ENCODE data around the gene FZD4.

The FZD4 gene

GRCh38 chr11:86906198-86906597, 49.0 kb downstream of the FZD4 start:
- DNase-seq (ENCODE audit: low spot score): no peak

- DNase-seq (ENCODE audit: low spot score): no peak
Observed at GRCh38 chr11:86905252-86905651, 49.9 kb downstream of the FZD4 start.

GRCh38 chr11:86904001-86904400, 51.2 kb downstream of the FZD4 start:
- no peak for DNase-seq (ENCODE audit: low spot score)

- DNase-seq (ENCODE audit: low spot score): no peak
Observed at GRCh38 chr11:86902345-86902744, 52.9 kb downstream of the FZD4 start.

- DNase-seq (ENCODE audit: low spot score): no peak
Observed at GRCh38 chr11:86901599-86901998, 53.6 kb downstream of the FZD4 start.

- DNase-seq (ENCODE audit: low spot score): no peak
Observed at GRCh38 chr11:86900162-86900561, 55.0 kb downstream of the FZD4 start.

- DNase-seq (ENCODE audit: low spot score): no peak
Observed at GRCh38 chr11:86898689-86899088, 56.5 kb downstream of the FZD4 start.

- DNase-seq (ENCODE audit: low spot score): no peak
Observed at GRCh38 chr11:86896441-86896841, 58.8 kb downstream of the FZD4 start.
